Choroid plexus epithelial cell (primary cell): Measurements from ENCODE around the gene PIAS1.

ENCODE experiments used
- DNase-seq: peaks from one replicate; pipeline ENCODE4 v3.0.0-alpha.2; 2010; ENCODE audit warnings: low read depth
- H3K4me3 ChIP-seq: 2 replicates; pipeline ENCODE4 v1.5.1; 2011; ENCODE audit warnings: low read depth, mild to moderate bottlenecking, control low read depth, low read length, moderate library complexity
- CTCF ChIP-seq: conservative IDR thresholded peaks from 2 replicates; pipeline ENCODE4 v1.5.1; 2011; ENCODE audit warnings: low read depth, mild to moderate bottlenecking, control low read depth, inconsistent platforms, low read length, moderate library complexity

PIAS1 gene

GRCh38 chr15:68203956-68204355 is 149.8 kb downstream of the PIAS1 start:
- no peak overlapping the region for H3K4me3 ChIP-seq
- DNase-seq = no peak
- TF ChIP-seq CTCF = no peak

GRCh38 chr15:68204361-68204760 is 150.2 kb downstream of the PIAS1 start:
- no peak for DNase-seq
- TF ChIP-seq CTCF = no peak
- H3K4me3 ChIP-seq = no peak overlapping the region

- DNase-seq = no peak
- H3K4me3 ChIP-seq = no peak within 1 kb of the TSS
- TF ChIP-seq CTCF = no peak
Observed at GRCh38 chr15:68204776-68205557, 150.9 kb downstream of the PIAS1 start, which contains the start of gene CALML4. CALML4 (minus strand) TSS chr15:68205332; CDS start chr15:68205247, 85 bp downstream.

- H3K4me3 ChIP-seq = no peak overlapping the region
- TF ChIP-seq CTCF = no peak
- DNase-seq = no peak
Observed at GRCh38 chr15:68205558-68205944, 151.4 kb downstream of the PIAS1 start.

- DNase-seq = no peak
- TF ChIP-seq CTCF = no peak
- H3K4me3 ChIP-seq = no peak overlapping the region
Observed at GRCh38 chr15:68205954-68206539, 151.9 kb downstream of the PIAS1 start.

GRCh38 chr15:68206711-68207151 is 152.6 kb downstream of the PIAS1 start:
- DNase-seq = no peak
- no peak for TF ChIP-seq CTCF
- no peak overlapping the region for H3K4me3 ChIP-seq
